Measurements from ENCODE around the gene SGK1. TPM values are rescaled to one million over a fixed set of nuclear protein-coding genes. Genes with fewer than 3 reads are reported as not detected.

Gene SGK1
- total RNA-seq, 1 donor from 2014 or later, result 28.1 TPM

GRCh38 chr6:134170844-134171243 lies 147.1 kb downstream of the SGK1 start:
- no peak for DNase-seq (ENCODE audit: missing footprints)
- ATAC-seq, result no peak
- intact Hi-C loops (cut with DNase I), result no loop called here

DNA sequence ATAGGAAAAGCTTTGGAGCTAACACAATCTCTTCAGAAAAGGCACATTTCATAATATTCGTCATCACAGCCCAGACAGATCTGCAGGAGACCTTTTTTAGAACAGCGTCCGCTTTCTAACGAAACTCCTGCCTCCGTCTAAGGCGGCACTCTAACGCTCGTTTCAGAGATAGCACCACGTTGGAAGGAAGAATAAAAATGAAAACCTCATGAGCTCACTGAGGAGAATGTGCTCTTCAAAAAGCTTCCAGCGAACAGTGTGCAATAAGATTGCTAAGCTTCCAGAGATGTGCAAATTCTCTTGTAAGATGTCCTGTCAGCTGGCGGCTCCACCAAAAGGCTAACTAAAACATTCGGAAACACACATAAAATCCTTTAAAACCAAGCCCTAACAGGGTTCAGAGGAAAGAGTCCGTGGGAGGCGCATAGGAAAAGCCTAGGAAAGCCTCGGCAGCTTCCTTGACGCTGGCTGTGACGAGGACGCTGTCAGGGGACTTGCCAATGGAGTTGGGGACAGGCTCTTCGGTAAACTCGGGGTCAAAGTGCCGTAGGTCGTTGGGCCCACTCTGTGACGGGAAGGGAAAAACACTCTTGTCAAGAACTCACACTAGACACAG lies 147.9 kb downstream of the SGK1 start:
- no peak for DNase-seq (ENCODE audit: missing footprints)
- intact Hi-C loops (cut with DNase I), result no loop called here

DNA sequence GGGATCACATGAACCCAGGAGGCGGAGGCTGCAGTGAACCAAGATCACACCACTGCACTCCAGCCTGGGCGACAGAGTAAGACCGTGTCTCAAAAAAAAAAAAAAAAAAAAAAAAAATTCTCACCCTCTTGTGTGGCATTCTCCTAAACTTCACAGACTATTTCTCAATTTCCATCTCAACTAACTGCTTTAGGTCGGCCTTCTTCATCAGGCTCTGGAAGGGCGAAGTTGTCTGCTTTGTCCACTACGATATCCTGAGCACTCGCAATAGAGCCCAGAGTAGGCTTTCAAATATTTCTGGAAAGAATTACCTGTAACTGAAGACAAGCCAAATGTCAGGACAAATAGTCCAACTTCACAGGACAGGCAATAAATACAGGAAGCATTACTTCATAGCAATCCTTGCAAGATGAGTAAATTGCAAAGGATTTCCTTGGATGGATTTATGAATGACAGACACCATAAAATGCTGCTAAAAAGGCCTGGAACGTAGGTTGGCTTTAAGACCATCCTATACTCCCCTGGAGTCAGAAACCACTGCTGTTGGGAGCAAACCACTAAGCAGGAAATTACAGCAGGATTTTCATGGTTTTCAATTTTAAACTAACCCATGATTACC lies 149.2 kb downstream of the SGK1 start:
- intact Hi-C loops (cut with DNase I), result no loop called here
- ATAC-seq, result no peak
- DNase-seq (ENCODE audit: missing footprints), result no peak

More for the DNA sequence above, 147.9 kb downstream of the SGK1 start:
- no peak for ATAC-seq

DNA sequence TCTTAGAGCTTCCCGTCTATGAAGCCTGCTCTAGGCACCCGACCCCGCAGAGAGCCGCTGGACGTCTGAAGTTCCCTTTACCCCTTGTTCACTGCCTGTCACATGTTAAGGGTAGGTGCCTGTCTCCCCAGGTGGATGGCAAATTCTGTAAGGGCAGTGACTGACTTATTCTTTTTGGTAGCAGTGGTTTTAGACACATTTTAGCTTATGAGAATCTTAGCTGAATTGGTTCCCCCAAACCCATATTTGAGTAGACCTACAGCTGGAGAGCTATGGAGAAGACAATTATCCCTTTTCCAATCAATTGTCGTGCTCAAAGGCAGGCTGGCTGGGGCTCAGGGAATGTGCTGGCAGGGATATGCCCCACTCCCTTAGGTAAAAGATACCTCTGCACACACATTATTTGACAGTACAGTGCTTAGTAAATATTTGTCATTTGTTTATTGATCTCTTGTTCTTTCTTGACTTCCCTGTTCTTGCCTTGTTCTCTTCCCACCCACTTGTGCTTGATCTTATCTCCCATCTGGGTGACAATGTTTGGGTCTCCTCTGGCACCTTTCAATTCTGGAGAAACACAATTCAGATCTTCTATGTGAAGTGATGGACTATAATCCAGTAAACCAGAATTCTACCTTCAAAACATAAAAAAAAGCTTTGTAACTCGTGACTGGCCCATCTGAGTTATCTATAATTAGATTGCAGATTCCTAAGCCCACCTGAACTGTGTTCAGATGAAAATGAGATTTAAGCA lies 151.2 kb downstream of the SGK1 start:
- intact Hi-C loops (cut with DNase I), result no loop called here
- DNase-seq (ENCODE audit: missing footprints) (no peak), ATAC-seq (no peak)

DNA sequence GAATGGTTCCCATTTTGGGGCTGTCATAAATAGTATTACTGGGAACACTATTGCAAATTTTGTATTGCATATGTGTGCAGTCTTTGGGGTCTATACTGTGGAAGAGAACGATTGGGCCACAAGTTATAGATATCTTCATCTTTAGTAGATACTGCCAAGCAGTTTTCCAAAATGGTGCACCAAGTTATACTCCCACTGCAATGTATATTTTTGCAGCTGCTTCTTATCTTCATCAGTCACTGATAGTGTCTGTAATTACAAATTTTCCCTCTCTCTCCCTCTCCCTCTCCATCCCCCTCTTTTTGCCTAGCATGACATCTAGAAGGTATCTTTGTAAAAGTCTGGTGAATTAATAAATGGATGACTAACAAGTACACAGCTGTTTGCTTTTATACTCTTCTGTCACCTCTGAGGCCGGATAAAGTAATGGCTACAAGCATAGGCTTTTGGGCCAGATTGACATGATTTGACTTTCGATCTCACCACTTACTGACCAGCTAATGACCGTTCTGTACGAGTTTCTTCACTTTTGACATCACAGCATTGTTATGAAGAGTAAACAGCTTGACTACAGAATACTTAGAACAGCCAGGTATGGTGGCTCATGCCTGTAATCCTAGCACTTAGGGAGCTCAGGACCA lies 152.2 kb downstream of the SGK1 start:
- ATAC-seq (no peak), DNase-seq (ENCODE audit: missing footprints) (no peak)
- intact Hi-C loops (cut with DNase I), result no loop called here

DNA sequence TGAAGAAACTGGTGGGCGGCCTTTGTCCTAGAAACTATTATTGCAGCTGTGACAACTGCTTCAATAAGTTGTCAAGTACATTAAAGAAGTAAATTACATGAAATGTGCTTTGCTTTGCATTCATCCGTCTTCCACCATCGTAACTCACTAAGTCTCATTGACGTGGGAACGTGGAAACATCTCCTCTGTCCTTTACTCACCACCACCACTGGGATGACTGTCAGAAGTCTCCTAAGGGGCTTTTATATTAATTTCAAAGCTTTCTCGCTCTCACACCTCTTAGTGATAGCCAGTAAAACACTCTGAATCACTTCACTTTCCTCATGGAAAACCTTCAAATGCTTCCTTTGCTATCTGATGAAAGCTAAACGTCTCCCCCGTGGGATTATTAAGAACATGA lies 153.6 kb downstream of the SGK1 start:
- DNase-seq (ENCODE audit: missing footprints) (no peak), ATAC-seq (no peak)
- intact Hi-C loops (cut with DNase I), result no loop called here

GRCh38 chr6:134162932-134163331 lies 155.0 kb downstream of the SGK1 start:
- DNase-seq (ENCODE audit: missing footprints), result no peak
- no peak for ATAC-seq
- intact Hi-C loops (cut with DNase I), result no loop called here

DNA sequence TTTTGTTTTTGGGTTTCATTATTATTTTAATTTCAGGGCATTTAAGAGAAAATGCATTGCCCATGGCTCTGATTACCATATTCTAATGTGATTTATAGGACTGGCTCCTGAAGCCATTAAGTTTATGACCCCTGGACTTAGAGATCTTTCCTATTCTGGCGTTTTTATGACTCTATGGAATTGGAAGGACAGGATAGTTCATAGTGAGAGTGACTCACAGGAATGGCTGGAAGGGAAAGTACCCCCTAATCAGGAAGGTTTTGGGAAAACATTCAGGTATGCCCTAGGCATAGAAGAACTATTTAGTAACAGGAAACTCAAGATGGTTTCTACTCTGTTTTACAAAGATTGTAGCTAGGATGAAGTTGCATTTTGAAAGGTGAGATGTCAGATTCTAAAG lies 156.9 kb downstream of the SGK1 start:
- DNase-seq (ENCODE audit: missing footprints), result no peak
- no peak for ATAC-seq
- intact Hi-C loops (cut with DNase I), result no loop called here

GRCh38 chr6:134152767-134153485 lies 165.0 kb downstream of the SGK1 start:
- DNase-seq (ENCODE audit: missing footprints) (no peak), ATAC-seq (no peak)
- intact Hi-C loops (cut with DNase I), result no loop called here

GRCh38 chr6:134148566-134148965 lies 169.3 kb downstream of the SGK1 start:
- no peak for DNase-seq (ENCODE audit: missing footprints)
- intact Hi-C loops (cut with DNase I), result no loop called here
- no peak for ATAC-seq

GRCh38 chr6:134147034-134147533 lies 170.8 kb downstream of the SGK1 start:
- DNase-seq (ENCODE audit: missing footprints) (no peak), ATAC-seq (no peak)
- intact Hi-C loops (cut with DNase I), result no loop called here

DNA sequence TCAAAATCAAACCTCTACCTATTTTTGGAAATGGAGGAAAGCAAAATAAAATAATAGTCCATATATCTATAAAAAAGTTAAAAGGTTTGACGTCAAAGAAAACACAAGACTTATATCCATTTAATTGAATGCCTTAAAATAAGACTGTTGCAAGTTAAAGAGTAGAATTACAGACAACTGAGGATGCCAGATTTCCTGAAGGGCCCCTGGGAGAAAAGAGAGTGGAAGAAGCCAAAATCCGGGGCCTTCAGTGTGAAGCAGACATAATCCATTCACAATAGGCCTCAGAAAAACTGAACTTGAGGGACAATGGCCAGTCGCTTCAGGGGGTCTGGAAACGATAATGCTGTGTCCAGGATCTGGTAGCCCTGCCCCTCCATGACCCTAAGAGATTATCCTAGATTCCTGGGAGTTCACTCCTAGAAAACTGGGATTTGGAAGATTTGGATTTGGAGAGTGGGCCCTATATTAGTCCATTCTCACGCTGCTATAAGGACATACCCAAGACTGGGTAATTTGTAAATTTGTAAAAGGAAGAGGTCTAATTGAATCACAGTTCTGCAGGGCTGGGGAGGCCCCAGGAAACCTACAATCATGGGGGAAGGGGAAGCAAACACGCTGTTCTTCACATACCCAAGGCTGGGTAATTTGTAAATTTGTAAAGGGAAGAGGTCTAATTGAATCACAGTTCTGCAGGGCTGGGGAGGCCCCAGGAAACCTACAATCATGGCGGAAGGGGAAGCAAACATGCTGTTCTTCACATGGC lies 171.5 kb downstream of the SGK1 start:
- ATAC-seq, result no peak
- no peak for DNase-seq (ENCODE audit: missing footprints)
- intact Hi-C loops (cut with DNase I), result no loop called here

- intact Hi-C loops (cut with DNase I), result no loop called here
- DNase-seq (ENCODE audit: missing footprints), result no peak
- peak; percentile 34 for ATAC-seq
Measured at GRCh38 chr6:134145786-134146185, 172.1 kb downstream of the SGK1 start.

DNA sequence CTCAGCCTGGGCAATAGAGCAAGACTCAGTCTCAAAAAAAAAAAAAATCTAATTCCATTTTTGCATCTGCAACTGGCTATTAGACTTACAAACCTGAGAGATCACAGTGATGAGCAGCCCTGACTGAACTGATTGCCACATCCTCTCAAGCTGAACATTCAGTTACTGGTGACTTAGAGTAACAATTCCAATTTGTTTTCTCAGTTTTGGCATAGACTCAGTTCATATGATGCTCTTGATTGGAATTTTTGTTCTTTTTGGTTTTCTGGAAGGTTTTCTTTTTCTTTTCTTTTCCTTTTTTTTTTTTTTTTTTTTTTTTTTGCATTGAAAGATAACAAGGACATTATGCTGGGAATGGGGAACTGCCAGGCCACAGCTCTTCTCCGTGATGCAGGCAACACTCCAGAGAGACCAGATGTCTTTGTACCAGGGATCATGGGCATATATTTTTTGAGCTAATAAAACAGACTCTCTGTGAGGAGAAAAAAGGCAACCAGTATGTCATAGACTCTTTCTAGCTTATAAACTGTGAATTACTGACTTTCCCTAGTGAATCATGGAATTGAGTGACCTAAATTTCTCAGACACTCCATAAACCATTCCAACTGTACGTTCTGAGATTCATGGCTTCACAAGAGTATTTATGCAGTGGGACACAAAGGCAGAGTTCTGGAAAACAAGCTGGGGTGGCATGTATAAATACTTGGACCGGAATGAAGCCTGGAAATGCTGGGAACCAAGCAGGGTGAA lies 179.5 kb downstream of the SGK1 start:
- ATAC-seq, result no peak
- DNase-seq (ENCODE audit: missing footprints), result no peak
- intact Hi-C loops (cut with DNase I), result no loop called here

DNA sequence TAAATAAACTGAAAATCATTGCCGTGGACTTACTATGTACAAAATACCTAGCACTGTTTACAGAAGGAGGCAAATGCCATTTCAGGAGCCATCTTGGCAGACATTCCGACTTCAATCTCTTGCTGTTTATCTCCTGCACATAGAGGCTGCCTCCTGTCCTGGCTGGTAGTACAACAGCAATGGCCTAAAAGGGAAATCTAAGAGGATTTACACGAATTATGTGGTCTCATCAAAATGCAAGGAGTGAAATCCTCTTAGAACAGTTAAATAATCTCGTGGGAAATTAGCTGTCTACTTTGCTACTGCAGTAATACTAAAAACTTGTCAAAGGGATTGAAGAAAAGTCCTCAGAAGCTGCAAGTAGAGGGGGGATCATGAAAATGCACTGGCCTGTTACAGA lies 183.3 kb downstream of the SGK1 start:
- intact Hi-C loops (cut with DNase I), result no loop called here
- DNase-seq (ENCODE audit: missing footprints) (no peak), ATAC-seq (no peak)

DNA sequence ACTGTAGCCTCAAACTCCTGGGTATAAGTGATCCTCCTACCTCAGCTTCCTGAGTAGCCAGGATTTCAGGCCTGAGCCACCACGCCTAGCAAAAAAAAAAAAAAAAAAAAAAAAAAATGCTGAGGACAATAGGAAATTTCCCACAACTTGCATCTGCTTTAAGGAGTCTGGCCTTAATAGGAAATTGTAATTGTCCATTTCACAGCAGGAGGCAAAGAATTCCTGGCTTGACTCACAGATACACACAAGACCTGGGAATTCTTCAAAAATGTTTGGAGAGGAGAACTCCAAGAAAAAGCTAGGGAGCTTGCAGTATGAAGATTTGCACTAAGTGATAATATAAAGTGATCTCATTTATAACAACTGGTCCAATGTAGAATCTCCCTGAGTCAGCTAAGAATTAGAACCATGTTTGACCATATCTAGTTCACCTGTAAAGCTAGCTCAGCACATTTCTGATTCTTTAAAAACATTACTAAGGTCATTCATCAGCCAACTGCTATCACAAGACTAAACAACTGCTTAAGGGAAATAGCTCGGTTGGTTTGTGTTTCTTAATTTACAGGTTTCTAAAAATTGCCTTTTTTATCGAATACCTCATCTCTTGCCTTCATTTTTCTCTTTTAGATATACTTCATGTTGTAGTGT lies 185.3 kb downstream of the SGK1 start:
- DNase-seq (ENCODE audit: missing footprints), result no peak
- intact Hi-C loops (cut with DNase I), result no loop called here
- no peak for ATAC-seq

GRCh38 chr6:134131530-134132139 lies 186.3 kb downstream of the SGK1 start:
- intact Hi-C loops (cut with DNase I), result no loop called here
- no peak for DNase-seq (ENCODE audit: missing footprints)
- no peak for ATAC-seq

All from Right ventricle myocardium inferior (tissue), 1 donor.